Inferior parietal cortex (tissue), 1 donor: ENCODE data around the gene CCT6A.
"Not testable (repeated sequence)": the region's sequence is repeated elsewhere in the genome, so short reads cannot be mapped to it uniquely, and the experiment has no call there.

Experiments used
- DNase-seq: peaks from one replicate; pipeline ENCODE4 v3.0.0-alpha.2; 2016; ENCODE audit errors: extremely low spot score

CCT6A gene

GRCh38 chr7:56051339-56052191 lies at the start of gene CCT6A, which contains the start of gene PSPH:
Gene CCT6A (plus strand): TSS chr7:56051765. CDS start chr7:56051849, 84 bp downstream.
Gene PSPH (minus strand): TSS chr7:56051444. CDS start chr7:56021212, 30,232 bp downstream.
- DNase-seq, result peak; percentile 97

- DNase-seq, result no peak
Measured at GRCh38 chr7:56003749-56004148, 47.8 kb upstream of the CCT6A start.

GRCh38 chr7:56007167-56007652 lies 44.4 kb upstream of the CCT6A start:
- no peak for DNase-seq

GRCh38 chr7:56007891-56008290 lies 43.7 kb upstream of the CCT6A start:
- peak; percentile 53 for DNase-seq

GRCh38 chr7:56009695-56010094 lies 41.9 kb upstream of the CCT6A start:
- DNase-seq, result peak; percentile 80

GRCh38 chr7:56017015-56017414 lies 34.5 kb upstream of the CCT6A start:
- DNase-seq, result not testable (repeated sequence)

- no peak for DNase-seq
Measured at GRCh38 chr7:56019501-56019900, 32.1 kb upstream of the CCT6A start.

GRCh38 chr7:56023500-56023899 lies 28.1 kb upstream of the CCT6A start:
- DNase-seq, result no peak

GRCh38 chr7:56026538-56026937 lies 25.0 kb upstream of the CCT6A start:
- no peak for DNase-seq

- DNase-seq, result no peak
Measured at GRCh38 chr7:56028942-56029630, 22.5 kb upstream of the CCT6A start.

GRCh38 chr7:56030340-56030739 lies 21.2 kb upstream of the CCT6A start:
- no peak for DNase-seq

- DNase-seq, result not testable (repeated sequence)
Measured at GRCh38 chr7:56031556-56031955, 20.0 kb upstream of the CCT6A start.

GRCh38 chr7:56032578-56032977 lies 19.0 kb upstream of the CCT6A start:
- DNase-seq, result not testable (repeated sequence)

GRCh38 chr7:56033671-56034432 lies 17.7 kb upstream of the CCT6A start:
- DNase-seq, result peak; percentile 63

GRCh38 chr7:56040730-56041129 lies 10.8 kb upstream of the CCT6A start:
- DNase-seq, result no peak

- not testable (repeated sequence) for DNase-seq
Measured at GRCh38 chr7:56045758-56046157, 5.8 kb upstream of the CCT6A start.

- no peak for DNase-seq
Measured at GRCh38 chr7:56046721-56047445, 4.7 kb upstream of the CCT6A start.

- DNase-seq, result not testable (repeated sequence)
Measured at GRCh38 chr7:56047446-56048116, 4.0 kb upstream of the CCT6A start.

- no peak for DNase-seq
Measured at GRCh38 chr7:56048245-56048644, 3.3 kb upstream of the CCT6A start.

- DNase-seq, result not testable (repeated sequence)
Measured at GRCh38 chr7:56048763-56049162, 2.8 kb upstream of the CCT6A start.

- peak; percentile 24 for DNase-seq
Measured at GRCh38 chr7:56051053-56051338, 569 bp upstream of the CCT6A start.
